GM21723 (cell line): ENCODE results near the gene NR3C2.
"Not testable (repeated sequence)": the region's sequence is repeated elsewhere in the genome, so short reads cannot be mapped to it uniquely, and the experiment has no call there.

Source experiments
- ATAC-seq: cut with Tn5 transposase; IDR thresholded peaks from one replicate; pipeline ENCODE4 v1.9.1; 2021; ENCODE audit warnings: mild to moderate bottlenecking, moderate library complexity; ENCODE audit not compliant: unreplicated experiment

The NR3C2 gene

DNA sequence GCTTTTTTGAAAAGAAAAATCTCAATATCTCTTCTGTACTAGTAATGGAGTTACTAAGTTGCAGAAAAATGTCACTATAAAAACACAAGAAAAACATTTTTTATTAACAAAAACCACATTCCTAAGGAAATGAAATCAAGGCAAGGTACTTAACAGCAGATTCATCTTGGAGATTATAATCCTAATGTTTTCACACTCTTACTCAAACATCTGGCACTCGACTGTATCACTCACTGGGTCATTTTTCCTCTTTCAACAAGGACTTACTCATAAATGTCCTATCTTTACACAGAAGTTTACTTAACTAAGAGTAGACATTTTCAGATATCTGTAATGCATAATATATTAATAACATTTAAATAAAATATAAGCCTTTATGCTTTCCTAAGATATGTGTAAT is 216.6 kb downstream of the NR3C2 start:
- ATAC-seq = no peak

DNA sequence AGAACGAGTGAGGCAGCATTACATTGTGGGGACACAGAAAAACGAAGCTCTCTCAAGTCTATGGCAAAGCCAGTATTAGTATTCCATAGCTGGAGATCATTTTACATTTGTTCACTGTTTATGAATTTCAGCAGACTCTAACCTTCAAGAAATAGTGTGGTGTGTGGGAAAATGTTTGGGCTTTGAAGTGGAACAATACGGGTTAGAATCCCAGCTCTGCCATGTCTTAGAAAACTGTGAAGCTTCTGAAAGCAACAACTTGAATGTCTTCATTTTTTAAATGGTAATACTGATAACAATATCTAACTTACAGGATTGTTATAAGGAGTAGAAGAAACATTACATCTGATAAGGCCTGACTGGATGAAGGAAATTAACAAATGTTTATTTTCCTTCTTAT is 217.7 kb downstream of the NR3C2 start:
- ATAC-seq = no peak

DNA sequence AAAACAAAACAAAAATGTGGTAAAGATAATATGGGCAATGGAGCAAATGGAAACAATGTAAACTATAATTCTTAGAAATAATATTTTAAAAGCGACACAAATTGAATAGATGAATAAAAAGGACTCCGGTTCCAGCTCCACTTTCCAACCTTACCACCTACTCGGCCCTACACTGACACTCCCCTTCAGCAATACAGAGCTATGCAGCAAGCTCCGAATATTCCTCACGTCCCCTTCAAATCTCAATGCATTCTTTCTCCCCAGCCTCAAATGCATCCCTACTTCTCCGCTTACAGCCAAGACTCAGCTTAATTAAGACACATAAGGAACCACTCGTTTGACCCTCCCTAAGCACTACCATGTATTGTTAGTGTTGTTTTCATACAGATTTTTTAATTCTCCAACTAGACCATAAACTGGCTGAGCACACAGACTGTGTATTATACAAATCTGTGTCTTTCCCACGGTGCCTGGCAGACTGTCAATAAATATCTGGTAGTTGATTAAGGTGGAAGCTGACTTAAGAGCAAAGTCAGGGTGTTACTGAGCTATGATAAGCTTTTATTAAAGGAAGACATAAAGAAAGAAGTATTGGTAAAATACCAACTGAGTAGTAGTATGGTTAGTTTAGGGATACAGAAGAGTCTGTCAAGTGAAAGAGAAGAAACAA is 219.1 kb downstream of the NR3C2 start:
- no peak for ATAC-seq

DNA sequence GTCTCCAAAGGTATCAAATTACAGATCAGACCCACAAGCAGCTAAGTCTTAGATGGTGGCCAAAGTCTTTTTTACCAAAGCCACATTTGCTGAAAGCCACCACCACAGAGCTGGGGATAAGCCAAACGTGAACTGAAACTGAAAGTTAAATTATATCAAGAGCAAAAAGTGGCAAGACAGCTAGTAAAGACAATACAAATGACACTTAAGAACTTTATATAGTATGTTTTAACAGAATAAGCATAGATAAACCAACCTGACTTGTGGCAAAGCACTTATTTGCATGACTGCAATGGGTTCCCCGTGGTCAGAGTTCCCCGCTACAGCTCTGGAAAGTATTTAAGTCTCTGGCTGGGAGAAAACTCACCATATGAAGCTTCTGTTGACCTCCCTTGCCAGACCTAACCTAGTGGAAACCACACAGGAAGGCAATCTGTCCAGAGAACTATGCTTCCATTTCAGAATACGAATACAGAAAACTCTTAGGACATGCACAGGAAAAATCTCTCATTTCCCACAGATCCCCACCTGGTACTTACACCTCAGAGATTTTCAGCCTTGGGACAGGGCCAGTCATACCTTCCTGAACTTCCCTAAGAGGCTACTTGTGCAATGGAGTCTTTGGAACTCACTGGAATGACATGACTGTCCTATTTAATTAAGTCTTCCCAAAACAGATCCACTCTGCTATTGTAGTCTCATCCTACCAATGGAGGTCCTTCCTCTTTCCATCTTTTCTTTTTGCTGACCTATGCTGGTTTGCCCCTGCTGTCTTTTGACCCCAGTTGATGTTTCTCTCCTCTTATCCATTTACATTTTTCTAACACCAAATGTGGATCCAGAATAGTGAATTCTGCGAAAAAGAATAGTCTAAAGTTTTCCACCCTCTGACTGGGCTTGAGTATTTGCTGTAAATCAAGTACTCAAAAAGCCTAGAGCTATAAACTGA is 225.1 kb downstream of the NR3C2 start:
- ATAC-seq = peak; percentile 96

DNA sequence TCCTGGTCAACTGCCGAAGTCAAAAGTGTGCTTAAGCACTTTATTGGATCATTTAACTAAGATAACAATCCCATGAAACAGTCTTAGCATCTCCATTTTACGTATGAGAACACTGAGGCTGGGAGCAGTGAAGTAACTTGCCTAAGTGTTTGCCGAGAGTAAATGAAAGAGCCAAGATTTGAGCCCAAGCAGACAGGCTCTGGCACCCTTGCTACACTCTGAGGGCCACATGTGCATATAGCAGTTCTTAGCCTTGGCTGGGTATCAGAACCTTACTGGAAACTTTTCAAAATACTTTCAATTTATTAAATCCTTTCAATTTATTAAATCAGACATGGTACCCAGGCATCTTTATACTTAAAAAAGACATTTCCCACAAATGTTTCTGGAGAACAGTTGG is 225.9 kb downstream of the NR3C2 start:
- peak; percentile 15 for ATAC-seq

DNA sequence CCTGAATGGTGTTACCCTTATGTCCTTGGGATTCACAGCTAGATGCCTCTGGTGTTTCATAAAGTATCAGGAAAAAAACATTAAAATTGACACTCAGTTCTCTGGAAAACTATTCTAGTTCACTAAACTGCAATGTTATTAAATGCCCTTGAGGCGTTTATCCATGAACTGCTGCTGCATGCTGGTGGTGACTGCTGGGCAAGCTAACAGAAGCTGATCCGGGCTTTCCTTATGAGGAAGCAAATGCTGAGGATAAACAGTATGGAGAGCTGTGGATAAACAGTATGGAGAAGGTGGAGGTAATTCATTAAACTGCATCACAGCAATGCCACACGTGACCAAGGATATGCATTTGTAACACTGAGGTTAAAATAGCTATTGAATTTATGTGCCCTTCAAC is 227.0 kb downstream of the NR3C2 start:
- ATAC-seq = no peak

DNA sequence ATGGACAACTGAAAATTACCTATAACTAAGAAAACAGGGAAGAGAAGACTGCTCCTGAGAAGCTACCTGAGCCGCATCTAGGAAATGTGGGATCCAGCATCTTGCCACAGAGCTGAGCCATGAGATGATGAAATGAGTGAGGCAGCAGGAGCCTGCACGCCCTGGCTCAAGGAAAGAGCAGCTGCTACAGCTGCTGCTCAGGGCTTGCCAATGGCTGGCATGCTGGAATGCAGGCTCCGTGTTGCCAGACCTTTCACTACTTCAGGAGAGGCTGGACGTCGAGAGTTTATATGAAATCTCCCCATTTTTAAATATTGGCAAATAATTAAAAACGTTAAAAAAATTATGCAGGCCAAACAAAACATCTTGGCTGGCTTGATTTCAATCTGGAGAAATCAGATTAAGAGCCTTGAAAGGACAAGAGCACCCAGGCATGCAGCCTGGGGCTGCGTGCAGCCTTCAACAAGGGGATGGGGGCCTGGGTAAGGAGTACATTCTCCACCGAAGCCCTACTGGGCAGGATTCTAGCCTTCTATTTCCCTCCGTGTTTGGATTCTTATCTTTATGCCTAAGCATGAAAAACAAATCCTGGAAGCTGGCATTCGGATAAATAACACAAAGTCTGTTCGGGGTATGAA is 227.6 kb downstream of the NR3C2 start:
- ATAC-seq = no peak

DNA sequence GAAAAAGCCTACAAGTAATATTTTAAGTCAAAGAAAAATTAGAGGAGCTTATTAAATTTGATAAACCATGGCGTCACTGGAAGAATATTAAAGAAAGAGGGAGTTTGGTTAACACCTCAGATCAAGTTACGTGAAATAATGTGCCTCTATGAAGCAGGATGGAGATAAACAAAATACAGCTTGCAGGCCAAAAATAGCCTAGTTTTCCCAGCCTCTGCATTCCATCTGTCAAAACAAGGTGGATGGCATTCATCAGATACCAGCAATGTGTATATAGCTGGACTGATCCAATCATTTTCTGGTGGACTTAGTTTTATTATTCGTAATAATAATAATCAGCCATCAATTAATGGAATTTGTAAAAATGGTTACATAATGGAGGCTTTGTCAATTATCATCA is 230.7 kb downstream of the NR3C2 start:
- ATAC-seq = no peak

DNA sequence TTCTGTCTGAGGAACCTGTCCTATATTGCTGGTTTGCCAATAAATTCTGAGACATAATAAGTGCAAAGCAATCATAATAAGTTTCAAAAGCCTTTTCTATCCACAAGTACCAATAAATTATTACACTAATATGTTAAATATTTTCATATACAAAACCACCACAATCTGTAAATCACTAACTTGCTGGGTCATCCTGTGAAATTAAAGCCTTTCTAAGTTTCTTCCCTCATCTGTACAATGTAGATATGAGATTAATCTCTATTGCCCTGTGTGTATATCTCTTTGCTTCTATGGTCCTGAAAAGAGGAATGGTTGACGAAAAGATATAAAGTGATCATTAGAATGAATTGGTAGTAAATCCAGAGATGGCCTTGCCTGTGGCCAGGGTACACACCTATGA is 231.6 kb downstream of the NR3C2 start:
- no peak for ATAC-seq

DNA sequence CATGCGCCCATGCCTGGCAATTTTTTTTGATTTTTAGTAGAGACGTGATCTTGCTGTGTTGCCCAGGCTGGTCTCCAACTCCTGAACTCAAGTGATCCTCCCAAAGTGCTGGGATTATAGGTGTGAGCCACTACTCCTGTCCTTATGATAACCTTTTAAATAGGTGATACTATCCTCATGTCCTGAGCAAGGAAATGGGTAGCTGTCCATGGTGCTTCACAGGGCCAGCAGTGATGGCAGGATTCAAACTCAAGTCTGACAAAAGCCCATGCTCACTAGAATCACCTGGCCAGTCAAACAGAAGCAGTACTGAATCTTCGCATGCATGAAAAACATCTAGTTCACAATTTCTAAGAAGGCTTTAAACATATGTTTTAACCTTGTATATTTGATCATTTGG is 235.1 kb downstream of the NR3C2 start:
- ATAC-seq = no peak

DNA sequence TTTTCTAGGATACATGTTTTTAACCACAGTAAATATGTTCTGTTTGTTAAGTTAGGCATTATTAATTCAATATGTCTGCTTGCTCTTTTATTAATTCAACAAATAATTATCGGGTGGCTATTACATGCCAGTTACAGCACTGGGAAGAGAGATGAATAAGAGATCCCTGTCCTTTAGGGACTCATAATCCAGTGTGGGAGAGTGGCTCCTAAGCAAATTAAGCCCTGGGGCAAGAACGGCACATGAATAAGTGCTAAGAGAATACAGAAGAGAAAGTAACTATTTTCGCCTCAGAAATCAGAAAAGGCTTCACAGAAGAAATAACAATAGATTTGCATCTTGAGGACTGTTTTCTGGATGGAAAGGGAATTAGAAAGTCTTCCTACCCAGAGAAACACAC is 236.7 kb downstream of the NR3C2 start:
- no peak for ATAC-seq

DNA sequence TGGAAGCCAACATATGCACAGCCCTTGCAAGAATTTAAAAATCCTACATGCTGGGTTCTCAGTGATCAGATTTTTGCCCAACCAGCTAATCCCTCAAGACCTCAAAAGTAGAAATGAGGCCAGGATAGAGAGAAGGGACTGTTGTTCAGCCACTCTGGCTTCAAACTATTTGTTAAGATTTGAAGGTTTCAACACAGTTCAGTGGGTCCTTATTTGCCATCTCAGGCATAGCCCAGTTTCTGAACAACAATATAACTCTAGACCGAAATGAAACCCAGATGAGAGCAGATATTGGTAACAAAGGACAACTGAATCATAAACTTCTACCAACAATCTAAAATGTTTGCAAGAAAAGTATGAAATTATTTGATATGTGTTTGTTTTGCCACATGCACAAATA is 237.3 kb downstream of the NR3C2 start:
- no peak for ATAC-seq

DNA sequence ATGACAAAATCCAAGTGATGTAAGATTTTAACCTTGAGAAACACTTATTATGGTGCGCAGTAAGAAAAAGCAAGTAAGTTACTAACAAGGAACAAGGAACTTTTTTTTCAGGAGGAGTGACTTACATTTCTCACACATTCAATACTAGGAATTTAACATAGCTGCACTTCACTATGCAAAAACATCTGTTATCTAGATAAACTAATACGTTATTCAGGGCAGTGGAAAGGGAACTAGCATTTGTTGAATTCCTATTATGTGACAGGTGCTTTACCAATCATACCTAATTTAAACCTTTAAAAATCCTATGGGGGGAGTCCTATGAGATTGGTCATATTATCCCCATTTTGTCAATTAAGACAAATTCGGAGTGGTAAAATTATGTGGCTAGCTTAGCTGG is 238.0 kb downstream of the NR3C2 start:
- no peak for ATAC-seq

DNA sequence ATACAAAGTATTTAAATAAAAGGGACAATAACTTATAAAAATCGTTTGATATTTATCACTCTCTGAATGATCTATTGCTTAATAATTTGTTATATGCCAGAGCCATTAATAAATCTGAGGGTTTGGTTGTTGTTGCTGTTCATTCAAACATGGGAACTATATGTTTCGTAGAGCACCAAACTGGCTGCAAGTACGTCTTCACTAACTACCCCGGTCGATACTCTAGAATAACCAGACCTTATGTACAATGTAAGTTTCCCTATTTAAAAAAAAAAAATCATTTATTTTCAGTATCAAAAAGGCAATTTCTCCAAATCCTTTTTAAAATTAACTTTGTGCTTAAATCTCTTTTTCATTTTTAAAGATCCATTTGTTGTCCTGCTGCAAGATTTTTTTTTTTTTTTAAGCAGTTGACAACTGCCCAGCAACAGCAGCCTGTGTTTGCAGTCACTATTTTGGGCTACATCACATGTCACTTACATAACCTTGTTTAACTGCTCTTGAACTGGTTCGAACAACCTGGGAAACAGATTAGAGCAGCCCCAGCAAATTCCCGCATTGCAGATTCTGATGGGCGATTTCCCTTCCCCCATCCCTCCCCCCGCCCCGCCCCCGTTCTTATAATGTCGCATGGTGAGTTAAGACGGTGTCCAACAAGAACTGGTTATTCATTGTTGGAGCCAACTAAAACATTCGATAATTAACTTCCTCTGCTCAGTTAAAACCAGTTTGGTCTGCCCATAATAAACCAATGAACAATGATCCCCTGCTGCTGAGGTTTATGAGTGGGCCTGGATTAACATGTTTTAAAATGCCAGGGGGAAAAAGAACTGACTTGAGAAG is 238.9 kb downstream of the NR3C2 start:
- no peak for ATAC-seq

DNA sequence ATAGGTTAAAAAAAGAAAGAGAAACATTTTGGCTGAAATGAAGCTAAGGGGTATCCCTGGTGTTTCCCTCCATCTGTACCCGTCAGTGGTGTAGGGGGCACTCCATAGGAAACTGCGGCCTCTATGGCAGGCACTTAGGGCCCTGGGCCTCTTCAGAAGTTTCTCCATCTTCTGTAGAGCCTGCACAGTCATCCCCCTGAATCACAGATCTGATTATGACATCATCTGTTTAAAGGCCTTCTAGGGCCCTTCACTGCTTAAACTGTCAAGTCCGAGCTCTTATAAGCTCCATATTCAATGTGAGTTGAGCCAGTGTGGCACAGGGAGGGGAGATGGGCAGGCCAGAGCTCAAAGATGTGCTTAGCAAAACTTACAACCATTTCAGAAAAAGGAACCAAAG is 241.3 kb downstream of the NR3C2 start:
- ATAC-seq = no peak

DNA sequence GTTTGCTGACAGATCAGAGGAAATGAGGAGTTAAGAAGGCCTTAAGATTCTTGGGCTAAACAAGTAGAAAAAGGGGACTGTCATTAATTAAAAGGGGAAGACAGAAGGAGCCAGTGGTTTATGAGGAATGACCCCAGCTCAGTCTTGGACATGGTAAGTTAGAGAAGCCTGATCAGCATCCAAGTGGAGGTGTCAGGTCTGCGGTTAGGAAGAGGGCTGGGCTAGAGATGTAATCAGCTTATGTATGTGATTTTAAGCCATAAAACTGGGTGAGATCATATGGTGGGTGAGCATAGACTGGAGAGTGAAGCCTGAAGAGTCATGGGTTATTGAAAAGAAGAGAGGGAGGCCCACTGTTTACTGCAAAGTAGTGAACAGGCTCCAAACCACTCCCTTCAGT is 246.1 kb downstream of the NR3C2 start:
- ATAC-seq = no peak

DNA sequence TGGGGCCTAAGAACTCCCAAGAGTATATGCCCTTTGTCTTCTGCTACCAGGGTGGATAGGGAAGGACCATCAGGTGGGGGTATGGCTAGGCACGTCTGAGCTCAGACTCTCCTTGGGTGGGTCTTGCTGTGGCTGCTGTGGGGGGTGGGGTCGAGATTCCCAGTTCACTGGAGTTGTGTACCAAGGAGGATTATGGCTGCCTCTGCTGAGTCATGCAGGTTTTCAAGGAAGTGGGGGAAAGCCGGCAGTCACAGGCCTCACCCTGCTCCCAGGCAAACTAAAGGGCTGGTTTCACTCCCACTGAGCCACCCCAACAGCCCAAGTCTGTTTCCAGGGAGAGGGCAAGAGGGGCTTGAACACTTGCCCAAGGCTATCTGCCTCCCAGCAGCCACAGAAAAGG is 249.7 kb downstream of the NR3C2 start:
- no peak for ATAC-seq

DNA sequence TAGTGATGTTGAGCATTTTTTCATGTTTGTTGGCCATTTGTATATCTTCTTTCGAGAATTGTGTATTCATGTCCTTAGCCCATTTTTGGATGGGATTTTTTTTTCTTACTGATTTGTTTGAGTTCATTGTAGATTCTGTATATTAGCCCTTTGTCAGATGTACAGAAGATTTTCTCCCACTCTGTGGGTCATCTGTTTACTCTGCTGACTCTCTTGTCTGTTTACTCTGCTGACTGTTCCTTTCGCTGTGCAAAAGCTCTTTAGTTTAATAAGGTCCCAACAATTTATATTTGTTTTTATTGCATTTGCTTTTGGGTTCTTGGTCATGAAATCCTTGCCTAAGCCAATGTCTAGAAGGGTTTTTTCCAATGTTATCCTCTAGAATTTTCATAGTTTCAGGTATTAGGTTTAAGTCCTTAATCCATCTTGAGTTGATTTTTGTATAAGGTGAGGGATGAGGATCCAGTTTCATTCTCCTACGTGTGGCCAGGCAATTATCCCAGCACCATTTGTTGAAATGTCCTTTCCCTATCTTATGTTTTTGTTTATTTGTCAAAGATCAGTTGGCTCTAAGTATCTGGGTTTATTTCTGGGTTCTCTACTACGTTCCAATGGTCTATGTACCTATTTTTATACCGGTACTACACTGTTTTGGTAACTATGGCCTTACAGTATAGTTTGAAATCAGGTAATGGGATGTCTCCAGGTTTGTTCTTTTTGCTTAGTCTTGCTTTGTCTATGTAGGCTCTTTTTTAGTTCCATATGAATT is 254.6 kb downstream of the NR3C2 start:
- not testable (repeated sequence) for ATAC-seq

DNA sequence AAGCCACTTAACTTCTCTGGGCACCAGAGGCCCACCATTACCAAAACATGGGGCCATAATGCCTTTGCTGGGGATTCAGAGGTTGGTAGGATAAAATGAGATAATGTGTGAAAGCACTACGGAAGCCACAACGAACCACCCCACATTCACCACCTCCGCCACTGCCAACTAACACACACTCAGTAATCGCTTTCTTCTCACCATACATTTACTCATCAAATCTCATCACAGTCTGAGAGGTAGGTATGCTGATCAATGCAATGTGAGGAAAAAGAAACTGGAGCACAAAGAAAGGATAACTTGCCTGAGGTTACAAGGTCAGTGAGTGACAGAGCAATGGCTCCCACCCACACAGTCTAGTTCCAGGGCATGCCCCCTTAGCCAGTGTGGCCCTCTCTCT is 257.3 kb downstream of the NR3C2 start:
- ATAC-seq = no peak

DNA sequence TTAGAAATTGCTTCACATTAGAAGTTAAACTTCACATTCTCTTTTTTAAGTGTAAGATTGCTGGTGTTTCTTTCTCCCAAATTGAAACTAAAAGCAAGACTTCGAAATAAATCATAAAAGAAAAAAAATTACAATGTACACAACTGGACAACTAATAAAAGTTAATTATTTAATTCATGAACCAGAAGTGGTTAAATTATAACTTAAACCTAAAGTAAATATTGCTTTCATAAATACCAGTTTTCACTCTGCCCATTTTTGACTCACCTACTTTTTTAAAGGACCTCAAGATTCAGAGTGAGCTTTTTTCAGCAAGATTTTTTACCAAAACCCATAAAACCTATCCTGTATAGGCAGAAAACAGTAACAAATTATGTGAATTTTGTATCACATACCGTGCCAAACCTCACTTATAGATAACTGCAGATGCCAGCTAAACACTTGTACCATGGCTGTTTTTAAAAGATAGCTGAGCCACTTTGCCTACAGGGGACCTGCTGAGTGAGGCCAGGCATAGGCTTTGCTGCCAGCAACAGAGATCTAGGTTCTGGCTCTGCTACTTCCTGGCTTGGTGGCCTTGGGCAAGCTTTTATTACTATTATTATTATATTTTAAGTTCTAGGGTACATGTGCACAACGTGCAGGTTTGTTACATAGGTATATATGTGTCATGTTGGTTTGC is 259.8 kb downstream of the NR3C2 start:
- ATAC-seq = no peak
